GM23338 (cell line): ENCODE measurements around the gene TRIM77. TPM values are rescaled to one million over a fixed set of nuclear protein-coding genes. Genes with fewer than 3 reads are reported as not detected.
A peak's percentile ranks its signal among the peaks of the same experiment; 100 is the strongest.
"Not testable (repeated sequence)": the region's sequence is repeated elsewhere in the genome, so short reads cannot be mapped to it uniquely, and the experiment has no call there.

ENCODE experiments used
- ATAC-seq: fragments of 200-7000 bp; cut with Tn5 transposase; 3 replicates; pipeline ENCODE4 v1.9.1; 2020
- DNase-seq: peaks from one replicate; pipeline ENCODE4 v3.0.0-alpha.2; 2015; ENCODE audit warnings: low spot score
- H2AFZ ChIP-seq: fragments of 200-600 bp; sonication (generic); 2 replicates; pipeline ENCODE4 v1.8.0; 2016; ENCODE audit warnings: antibody characterized with exemption, mild to moderate bottlenecking, moderate library complexity
- H3F3A ChIP-seq: fragments of 200-600 bp; sonication (generic); replicated peaks from 2 replicates; pipeline ENCODE4 v1.8.0; 2017; ENCODE audit warnings: antibody characterized with exemption, mixed run types, low read depth
- H3K27ac ChIP-seq: fragments of 200-600 bp; sonication (generic); 2 replicates; pipeline ENCODE4 v1.6.1; 2016; ENCODE audit warnings: low read depth
- H3K27me3 ChIP-seq: fragments of 200-600 bp; sonication (generic); 2 replicates; pipeline ENCODE4 v1.8.0; 2016; ENCODE audit warnings: mild to moderate bottlenecking, mixed run types, moderate library complexity; ENCODE audit not compliant: insufficient read depth
- H3K36me3 ChIP-seq: fragments of 200-600 bp; sonication (generic); 2 replicates; pipeline ENCODE4 v1.8.0; 2016; ENCODE audit warnings: mild to moderate bottlenecking; ENCODE audit not compliant: insufficient read depth
- H3K4me1 ChIP-seq: fragments of 200-600 bp; sonication (generic); 2 replicates; pipeline ENCODE4 v1.8.0; 2016; ENCODE audit warnings: mild to moderate bottlenecking, moderate library complexity; ENCODE audit not compliant: insufficient read depth
- H3K4me2 ChIP-seq: fragments of 200-600 bp; sonication (generic); 2 replicates; pipeline ENCODE4 v1.7.1; 2017; ENCODE audit warnings: mixed run types
- H3K4me3 ChIP-seq: fragments of 200-600 bp; sonication (generic); 2 replicates; pipeline ENCODE4 v1.6.1; 2016; ENCODE audit warnings: mixed run types
- H3K79me2 ChIP-seq: fragments of 200-600 bp; sonication (generic); replicated peaks from 2 replicates; pipeline ENCODE4 v1.8.0; 2017; ENCODE audit warnings: mild to moderate bottlenecking; ENCODE audit not compliant: insufficient read depth
- H3K9me2 ChIP-seq: fragments of 200-600 bp; sonication (generic); 2 replicates; pipeline ENCODE4 v1.8.0; 2017; ENCODE audit not compliant: insufficient read depth
- H4K20me1 ChIP-seq: fragments of 200-600 bp; sonication (generic); replicated peaks from 2 replicates; pipeline ENCODE4 v1.8.0; 2017; ENCODE audit warnings: mild to moderate bottlenecking; ENCODE audit not compliant: insufficient read depth
- H3K27ac Mint-ChIP-seq: 2 replicates; pipeline ENCODE4 v1.8.0; 2020; ENCODE audit warnings: inconsistent platforms, mild to moderate bottlenecking, moderate library complexity, mixed read lengths
- H3K27me3 Mint-ChIP-seq: 3 replicates; pipeline ENCODE4 v1.8.0; 2022; ENCODE audit warnings: low read depth, mild to moderate bottlenecking, moderate library complexity, mixed read lengths, inconsistent platforms; ENCODE audit not compliant: insufficient read depth, poor library complexity
- H3K36me3 Mint-ChIP-seq: 3 replicates; pipeline ENCODE4 v1.8.0; 2021; ENCODE audit warnings: low read depth, mild to moderate bottlenecking, inconsistent platforms, moderate library complexity, mixed read lengths
- H3K4me1 Mint-ChIP-seq: 3 replicates; pipeline ENCODE4 v1.8.0; 2020; ENCODE audit warnings: mild to moderate bottlenecking, inconsistent platforms, mixed read lengths
- H3K4me3 Mint-ChIP-seq: 3 replicates; pipeline ENCODE4 v1.8.0; 2021; ENCODE audit warnings: moderate library complexity, mild to moderate bottlenecking, inconsistent platforms, mixed read lengths
- H3K9me3 Mint-ChIP-seq: 3 replicates; pipeline ENCODE4 v1.8.0; 2020; ENCODE audit warnings: moderate library complexity, mild to moderate bottlenecking, inconsistent platforms, mixed read lengths
- CREB1 ChIP-seq: fragments of 250-450 bp; sonication (Bioruptor Pico); IDR thresholded peaks from 2 replicates; pipeline ENCODE4 v1.5.0; 2020; ENCODE audit warnings: low read depth, mild to moderate bottlenecking, moderate library complexity
- EZH2 ChIP-seq: fragments of 200-600 bp; sonication (generic); IDR thresholded peaks from one replicate; pipeline ENCODE4 v1.8.0; 2017; ENCODE audit warnings: antibody characterized with exemption, mild to moderate bottlenecking, low read depth; ENCODE audit not compliant: unreplicated experiment
- EZH2phosphoT487 ChIP-seq: fragments of 200-600 bp; sonication (generic); IDR thresholded peaks from one replicate; pipeline ENCODE4 v1.8.1; 2018; ENCODE audit warnings: antibody characterized with exemption; ENCODE audit not compliant: unreplicated experiment
- NANOG ChIP-seq: IDR thresholded peaks from 2 replicates; pipeline ENCODE4 v1.6.1; 2016; ENCODE audit warnings: antibody characterized with exemption, borderline replicate concordance
- ZNF114 ChIP-seq: fragments of 250-450 bp; sonication (Bioruptor Pico); IDR thresholded peaks from 2 replicates; pipeline ENCODE4 v1.5.0; 2020; ENCODE audit warnings: mild to moderate bottlenecking, moderate library complexity
- long read RNA-seq: library from polyadenylated mRNA; unstranded; transcript quantifications from one replicate; pipeline ENCODE4 v2.0.0, GENCODE V29; 2020; ENCODE audit not compliant: unreplicated experiment
- polyA plus RNA-seq: library from polyadenylated mRNA; unstranded; fragments of >200 nt; fragmentation: Nextera tagmentation; extraction: Ambion mirVana; gene quantifications from 2 replicates; pipeline ENCODE4 v1.2.1, GENCODE V29; 2016
- total RNA-seq: library from RNA; depleted of rRNA; stranded (reverse); fragments of >200 nt; shearing (Covaris generic); gene quantifications from 2 replicates; pipeline ENCODE4 v1.2.3, GENCODE V29; 2014; rRNA removed
- TF ChIP-seq, protein P1 (sequence below): IDR thresholded peaks from one replicate; pipeline ENCODE4 v1.6.1; 2018; ENCODE audit warnings: antibody characterized with exemption; ENCODE audit not compliant: unreplicated experiment

Gene TRIM77, protein sequence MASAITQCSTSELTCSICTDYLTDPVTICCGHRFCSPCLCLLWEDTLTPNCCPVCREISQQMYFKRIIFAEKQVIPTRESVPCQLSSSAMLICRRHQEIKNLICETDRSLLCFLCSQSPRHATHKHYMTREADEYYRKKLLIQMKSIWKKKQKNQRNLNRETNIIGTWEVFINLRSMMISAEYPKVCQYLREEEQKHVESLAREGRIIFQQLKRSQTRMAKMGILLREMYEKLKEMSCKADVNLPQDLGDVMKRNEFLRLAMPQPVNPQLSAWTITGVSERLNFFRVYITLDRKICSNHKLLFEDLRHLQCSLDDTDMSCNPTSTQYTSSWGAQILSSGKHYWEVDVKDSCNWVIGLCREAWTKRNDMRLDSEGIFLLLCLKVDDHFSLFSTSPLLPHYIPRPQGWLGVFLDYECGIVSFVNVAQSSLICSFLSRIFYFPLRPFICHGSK
- total RNA-seq (not detected in 2 replicates), polyA plus RNA-seq (not detected in 2 replicates)
- long read RNA-seq, result 0 reads

DNA sequence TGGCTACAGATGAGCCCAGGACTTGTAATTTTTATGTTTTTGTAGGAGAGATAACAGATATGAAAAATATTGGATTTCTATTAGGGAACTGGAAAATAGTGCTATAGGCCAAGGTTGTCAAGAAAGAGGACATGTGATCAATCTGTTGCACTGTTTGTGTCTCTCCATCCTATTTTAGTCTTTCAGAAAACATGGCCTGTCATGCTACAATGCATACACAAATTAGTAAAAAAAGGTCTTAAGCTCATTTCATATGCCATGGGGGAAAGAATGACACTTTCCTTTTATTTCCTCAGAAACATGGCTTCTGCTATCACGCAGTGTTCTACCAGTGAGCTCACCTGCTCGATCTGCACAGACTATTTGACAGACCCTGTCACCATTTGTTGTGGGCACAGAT lies at the start of gene TRIM77:
TSS of gene TRIM77 (plus strand) at position 301 of the 400 bp plus-strand sequence. CDS start at position 301, 0 bp downstream.
- not testable (repeated sequence) for DNase-seq, H3K36me3 Mint-ChIP-seq, H3K4me1 Mint-ChIP-seq, H3K4me2 ChIP-seq, H3K9me2 ChIP-seq, H2AFZ ChIP-seq, H3K36me3 ChIP-seq, H3K27ac ChIP-seq, H3K4me3 ChIP-seq, H4K20me1 ChIP-seq, H3K4me3 Mint-ChIP-seq, H3K27me3 Mint-ChIP-seq, H3K79me2 ChIP-seq, H3F3A ChIP-seq, H3K9me3 Mint-ChIP-seq, H3K4me1 ChIP-seq, H3K27ac Mint-ChIP-seq, H3K27me3 ChIP-seq, ATAC-seq

DNA sequence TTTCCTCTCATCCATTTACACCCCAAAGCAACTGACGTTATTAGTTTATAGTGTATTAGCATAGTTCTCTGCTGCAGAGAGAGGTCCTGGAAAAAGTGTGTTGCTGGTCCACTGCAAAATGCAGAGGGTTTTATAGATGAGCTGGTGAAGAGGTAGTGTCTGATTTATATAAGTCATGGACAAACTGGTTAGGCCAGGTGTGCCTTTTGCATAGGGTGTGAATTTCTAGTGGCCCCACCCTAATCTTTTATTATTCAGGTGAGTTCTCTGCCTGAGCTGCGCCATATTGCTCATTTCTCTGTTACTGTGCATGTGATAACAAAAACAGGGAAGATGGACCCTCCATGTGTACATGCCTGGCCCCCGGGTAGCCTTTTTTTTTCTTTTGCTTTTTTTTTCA lies 43.1 kb upstream of the TRIM77 start:
- no peak overlapping the region for H3K27ac ChIP-seq

DNA sequence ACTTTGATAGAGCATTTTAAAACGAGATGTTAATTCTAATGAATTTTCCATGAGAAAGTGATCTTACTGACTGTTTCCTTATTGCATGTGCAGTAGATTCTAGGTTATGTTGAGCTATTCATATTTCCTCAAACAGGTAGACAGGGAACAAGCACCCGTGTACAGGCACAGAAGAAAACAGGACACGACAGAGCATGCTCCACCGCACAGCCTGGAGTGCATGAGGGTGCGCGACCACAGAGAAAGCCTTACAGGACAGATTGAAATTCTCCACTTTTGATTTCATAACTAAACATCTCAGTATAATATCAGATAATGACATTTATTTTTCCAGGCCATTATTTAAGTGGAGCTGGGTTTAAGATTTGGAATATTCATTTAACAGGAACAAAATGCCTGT lies 41.9 kb upstream of the TRIM77 start:
- not testable (repeated sequence) for H3F3A ChIP-seq, H3K4me3 ChIP-seq, H3K27me3 ChIP-seq, H3K36me3 Mint-ChIP-seq, H3K4me1 Mint-ChIP-seq, H3K4me3 Mint-ChIP-seq, ATAC-seq, H3K27ac Mint-ChIP-seq, H3K9me3 Mint-ChIP-seq, H3K79me2 ChIP-seq, H3K27me3 Mint-ChIP-seq, H3K4me2 ChIP-seq, H2AFZ ChIP-seq, H3K36me3 ChIP-seq, H4K20me1 ChIP-seq, H3K4me1 ChIP-seq, DNase-seq, H3K9me2 ChIP-seq, H3K27ac ChIP-seq

More for the DNA sequence above, 43.1 kb upstream of the TRIM77 start:
- no peaks in the 10 kb centered on the region for H3K36me3 Mint-ChIP-seq
- Histone ChIP-seq H3K79me2 (no peaks in the 10 kb centered on the region), H3K4me2 (no peak overlapping the region), H3K4me3 (no peak overlapping the region), H2AFZ (peak overlapping the region; percentile 66; the same call in 1 of the 2 replicates), H3K36me3 (no peaks in the 10 kb centered on the region), H3K9me2 (no peaks in the 10 kb centered on the region), H4K20me1 (no peaks in the 10 kb centered on the region), H3K27me3 (no peaks in the 10 kb centered on the region), H3F3A (no peaks in the 10 kb centered on the region), H3K4me1 (no peaks in the 10 kb centered on the region)
- no peak overlapping the region for H3K27ac Mint-ChIP-seq
- H3K9me3 Mint-ChIP-seq, result no peaks in the 10 kb centered on the region
- DNase-seq, result no peak
- H3K27me3 Mint-ChIP-seq, result no peaks in the 10 kb centered on the region
- ATAC-seq, result no peak
- no peaks in the 10 kb centered on the region for H3K4me1 Mint-ChIP-seq
- TF ChIP-seq ZNF114 (no peak), EZH2 (no peak), NANOG (no peak), CREB1 (CRISPR knock-in tag) (no peak), EZH2phosphoT487 (no peak)
- TF ChIP-seq, protein P1, sequence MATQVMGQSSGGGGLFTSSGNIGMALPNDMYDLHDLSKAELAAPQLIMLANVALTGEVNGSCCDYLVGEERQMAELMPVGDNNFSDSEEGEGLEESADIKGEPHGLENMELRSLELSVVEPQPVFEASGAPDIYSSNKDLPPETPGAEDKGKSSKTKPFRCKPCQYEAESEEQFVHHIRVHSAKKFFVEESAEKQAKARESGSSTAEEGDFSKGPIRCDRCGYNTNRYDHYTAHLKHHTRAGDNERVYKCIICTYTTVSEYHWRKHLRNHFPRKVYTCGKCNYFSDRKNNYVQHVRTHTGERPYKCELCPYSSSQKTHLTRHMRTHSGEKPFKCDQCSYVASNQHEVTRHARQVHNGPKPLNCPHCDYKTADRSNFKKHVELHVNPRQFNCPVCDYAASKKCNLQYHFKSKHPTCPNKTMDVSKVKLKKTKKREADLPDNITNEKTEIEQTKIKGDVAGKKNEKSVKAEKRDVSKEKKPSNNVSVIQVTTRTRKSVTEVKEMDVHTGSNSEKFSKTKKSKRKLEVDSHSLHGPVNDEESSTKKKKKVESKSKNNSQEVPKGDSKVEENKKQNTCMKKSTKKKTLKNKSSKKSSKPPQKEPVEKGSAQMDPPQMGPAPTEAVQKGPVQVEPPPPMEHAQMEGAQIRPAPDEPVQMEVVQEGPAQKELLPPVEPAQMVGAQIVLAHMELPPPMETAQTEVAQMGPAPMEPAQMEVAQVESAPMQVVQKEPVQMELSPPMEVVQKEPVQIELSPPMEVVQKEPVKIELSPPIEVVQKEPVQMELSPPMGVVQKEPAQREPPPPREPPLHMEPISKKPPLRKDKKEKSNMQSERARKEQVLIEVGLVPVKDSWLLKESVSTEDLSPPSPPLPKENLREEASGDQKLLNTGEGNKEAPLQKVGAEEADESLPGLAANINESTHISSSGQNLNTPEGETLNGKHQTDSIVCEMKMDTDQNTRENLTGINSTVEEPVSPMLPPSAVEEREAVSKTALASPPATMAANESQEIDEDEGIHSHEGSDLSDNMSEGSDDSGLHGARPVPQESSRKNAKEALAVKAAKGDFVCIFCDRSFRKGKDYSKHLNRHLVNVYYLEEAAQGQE, result no peak
- H3K4me3 Mint-ChIP-seq, result no peak overlapping the region

DNA sequence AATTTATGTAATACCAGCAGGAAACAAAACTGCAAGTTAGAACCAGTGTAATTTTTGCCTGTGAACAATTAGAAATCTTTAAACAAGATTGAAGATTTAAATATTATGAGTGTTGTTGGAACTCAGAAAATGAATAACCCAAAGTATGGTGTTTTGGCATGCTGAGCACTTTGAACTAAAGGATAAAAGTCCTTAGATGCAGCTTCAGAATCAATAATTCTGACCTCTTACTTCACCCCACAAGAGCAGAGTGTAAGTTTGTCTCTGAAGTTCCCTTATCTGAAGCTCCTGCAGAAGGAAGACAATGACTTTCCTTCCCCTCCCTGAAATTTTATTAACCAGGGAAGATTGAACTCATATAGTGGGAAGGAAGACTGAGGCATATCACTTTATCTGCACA lies 40.5 kb upstream of the TRIM77 start:
- not testable (repeated sequence) for H3K4me1 Mint-ChIP-seq, H2AFZ ChIP-seq, ATAC-seq, H3K4me1 ChIP-seq, H3K27ac ChIP-seq, DNase-seq, H3K27ac Mint-ChIP-seq, H3K27me3 ChIP-seq, H3K27me3 Mint-ChIP-seq, H3K36me3 Mint-ChIP-seq, H3K79me2 ChIP-seq, H3K9me3 Mint-ChIP-seq, H3K36me3 ChIP-seq, H4K20me1 ChIP-seq, H3K4me3 Mint-ChIP-seq, H3K4me3 ChIP-seq, H3K4me2 ChIP-seq, H3F3A ChIP-seq, H3K9me2 ChIP-seq
